SU-DHL-6 (cell line): ENCODE data around the gene NDC80.
"Not testable (repeated sequence)": the region's sequence is repeated elsewhere in the genome, so short reads cannot be mapped to it uniquely, and the experiment has no call there.

Experiments used
- H2AFZ ChIP-seq: fragments of 200-600 bp; sonication (generic); 2 replicates; pipeline ENCODE4 v1.6.1; 2014; ENCODE audit warnings: low read depth, mild to moderate bottlenecking, moderate library complexity, mixed read lengths, antibody characterized with exemption, low read length; ENCODE audit not compliant: severe bottlenecking
- H3F3A ChIP-seq: fragments of 200-600 bp; shearing (Covaris generic); 2 replicates; pipeline ENCODE4 v1.6.0; 2016; ENCODE audit warnings: antibody characterized with exemption, mild to moderate bottlenecking; ENCODE audit not compliant: insufficient read depth
- H3K27ac ChIP-seq: fragments of 200-600 bp; sonication (generic); 2 replicates; pipeline ENCODE4 v1.5.1; 2016; ENCODE audit warnings: low read depth, mild to moderate bottlenecking, low read length, moderate library complexity, mixed read lengths
- H3K27me3 ChIP-seq: fragments of 200-600 bp; sonication (generic), shearing (Covaris generic); 2 replicates; pipeline ENCODE4 v1.6.0; 2014; ENCODE audit warnings: mild to moderate bottlenecking, low read length
- H3K36me3 ChIP-seq: fragments of 200-600 bp; sonication (generic); 2 replicates; pipeline ENCODE4 v1.6.1; 2014; ENCODE audit warnings: mild to moderate bottlenecking, low read length, mixed read lengths
- H3K4me2 ChIP-seq: fragments of 300-600, 200-600 bp; shearing (Covaris generic), sonication (generic); 2 replicates; pipeline ENCODE4 v1.6.0; 2014; ENCODE audit warnings: low read length, low read depth, mild to moderate bottlenecking; ENCODE audit not compliant: poor library complexity, severe bottlenecking
- H3K4me3 ChIP-seq: fragments of 200-600 bp; sonication (generic); 2 replicates; pipeline ENCODE4 v1.5.1; 2014; ENCODE audit warnings: antibody characterized with exemption, low read length, mild to moderate bottlenecking, mixed read lengths; ENCODE audit not compliant: insufficient read depth, poor library complexity, severe bottlenecking
- H3K79me2 ChIP-seq: fragments of 200-600 bp; sonication (generic); 2 replicates; pipeline ENCODE4 v1.6.1; 2014; ENCODE audit warnings: mild to moderate bottlenecking, low read length, moderate library complexity; ENCODE audit not compliant: insufficient read depth
- H3K9ac ChIP-seq: fragments of 200-600 bp; sonication (generic); 2 replicates; pipeline ENCODE4 v1.7.0; 2014; ENCODE audit warnings: mild to moderate bottlenecking, low read length
- H3K9me2 ChIP-seq: fragments of 200-600 bp; sonication (generic); replicated peaks from 2 replicates; pipeline ENCODE4 v1.6.1; 2014; ENCODE audit warnings: low read length; ENCODE audit not compliant: insufficient read depth
- H3K9me3 ChIP-seq: fragments of 200-600 bp; sonication (generic); 2 replicates; pipeline ENCODE4 v1.6.1; 2014; ENCODE audit warnings: low read length, mixed read lengths; ENCODE audit not compliant: insufficient read depth
- H4K20me1 ChIP-seq: fragments of 200-600 bp; sonication (generic); 2 replicates; pipeline ENCODE4 v1.6.1; 2014; ENCODE audit warnings: low read depth, mild to moderate bottlenecking, antibody characterized with exemption, low read length, moderate library complexity, mixed read lengths
- EZH2phosphoT487 ChIP-seq: fragments of 200-600 bp; sonication (generic), shearing (Covaris generic); conservative IDR thresholded peaks from 2 replicates; pipeline ENCODE4 v1.6.1; 2018; ENCODE audit warnings: mild to moderate bottlenecking, antibody characterized with exemption, low read length, moderate library complexity, mixed read lengths
- TF ChIP-seq, protein P1 (sequence below): fragments of 200-600 bp; sonication (generic); IDR thresholded peaks from one replicate; pipeline ENCODE4 v1.5.1; 2017; ENCODE audit warnings: antibody characterized with exemption, mild to moderate bottlenecking, low read length, moderate library complexity; ENCODE audit not compliant: insufficient read depth, poor library complexity, severe bottlenecking

The NDC80 gene

DNA sequence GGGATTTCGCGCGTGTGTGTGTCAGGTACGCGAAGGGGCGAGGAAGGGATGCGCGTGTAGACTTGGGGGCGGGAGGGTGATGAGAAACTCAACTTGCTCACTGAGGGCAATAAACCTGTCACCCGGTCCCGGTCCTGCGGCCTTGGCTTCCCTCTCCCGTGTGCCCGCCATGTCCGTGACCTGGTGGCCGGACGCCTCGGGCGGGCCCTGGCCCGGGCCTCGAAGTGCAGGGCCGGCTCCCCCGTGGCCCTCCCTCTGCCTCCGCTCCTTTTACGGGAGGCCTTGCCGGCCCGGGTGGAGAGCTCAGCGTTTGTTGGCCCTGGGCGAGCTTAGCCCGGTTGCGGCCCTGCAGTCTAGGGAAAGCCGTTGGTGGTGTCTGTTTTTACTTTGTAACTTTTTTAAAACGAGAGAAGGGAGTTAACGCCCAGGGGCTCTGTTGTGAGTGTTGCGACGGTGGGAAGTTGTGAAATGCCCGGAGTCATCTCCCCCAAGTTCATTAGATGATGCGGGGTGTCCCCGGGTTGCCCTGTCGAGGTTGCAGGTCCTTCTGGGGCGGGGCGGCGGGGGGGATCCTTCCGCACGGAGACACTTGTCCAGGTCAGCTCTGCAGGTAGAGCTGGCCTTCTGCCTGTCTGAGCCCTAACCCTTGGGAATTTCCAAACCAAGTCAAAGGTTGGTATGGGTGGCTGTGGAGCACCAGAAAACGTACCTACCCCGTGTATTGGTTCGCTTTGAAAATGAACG lies 85.1 kb downstream of the NDC80 start:
- Histone ChIP-seq H3K27ac (peak overlapping the region; percentile 84), H3K79me2 (peaks cover 56% of the 10 kb centered on the region), H3K9ac (peak overlapping the region; percentile 95), H3K9me3 (no peaks in the 10 kb centered on the region), H3K4me2 (peak overlapping the region; percentile 90), H3K9me2 (no peaks in the 10 kb centered on the region), H2AFZ (peak overlapping the region; percentile 5), H4K20me1 (peaks cover 16% of the 10 kb centered on the region), H3K27me3 (no peaks in the 10 kb centered on the region), H3F3A (peaks cover 8% of the 10 kb centered on the region; the same call in 1 of the 2 replicates), H3K4me3 (peak overlapping the region; percentile 79), H3K36me3 (no peaks in the 10 kb centered on the region)
- TF ChIP-seq, protein P1, sequence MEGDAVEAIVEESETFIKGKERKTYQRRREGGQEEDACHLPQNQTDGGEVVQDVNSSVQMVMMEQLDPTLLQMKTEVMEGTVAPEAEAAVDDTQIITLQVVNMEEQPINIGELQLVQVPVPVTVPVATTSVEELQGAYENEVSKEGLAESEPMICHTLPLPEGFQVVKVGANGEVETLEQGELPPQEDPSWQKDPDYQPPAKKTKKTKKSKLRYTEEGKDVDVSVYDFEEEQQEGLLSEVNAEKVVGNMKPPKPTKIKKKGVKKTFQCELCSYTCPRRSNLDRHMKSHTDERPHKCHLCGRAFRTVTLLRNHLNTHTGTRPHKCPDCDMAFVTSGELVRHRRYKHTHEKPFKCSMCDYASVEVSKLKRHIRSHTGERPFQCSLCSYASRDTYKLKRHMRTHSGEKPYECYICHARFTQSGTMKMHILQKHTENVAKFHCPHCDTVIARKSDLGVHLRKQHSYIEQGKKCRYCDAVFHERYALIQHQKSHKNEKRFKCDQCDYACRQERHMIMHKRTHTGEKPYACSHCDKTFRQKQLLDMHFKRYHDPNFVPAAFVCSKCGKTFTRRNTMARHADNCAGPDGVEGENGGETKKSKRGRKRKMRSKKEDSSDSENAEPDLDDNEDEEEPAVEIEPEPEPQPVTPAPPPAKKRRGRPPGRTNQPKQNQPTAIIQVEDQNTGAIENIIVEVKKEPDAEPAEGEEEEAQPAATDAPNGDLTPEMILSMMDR, result no peak
- TF ChIP-seq EZH2phosphoT487, result no peak

DNA sequence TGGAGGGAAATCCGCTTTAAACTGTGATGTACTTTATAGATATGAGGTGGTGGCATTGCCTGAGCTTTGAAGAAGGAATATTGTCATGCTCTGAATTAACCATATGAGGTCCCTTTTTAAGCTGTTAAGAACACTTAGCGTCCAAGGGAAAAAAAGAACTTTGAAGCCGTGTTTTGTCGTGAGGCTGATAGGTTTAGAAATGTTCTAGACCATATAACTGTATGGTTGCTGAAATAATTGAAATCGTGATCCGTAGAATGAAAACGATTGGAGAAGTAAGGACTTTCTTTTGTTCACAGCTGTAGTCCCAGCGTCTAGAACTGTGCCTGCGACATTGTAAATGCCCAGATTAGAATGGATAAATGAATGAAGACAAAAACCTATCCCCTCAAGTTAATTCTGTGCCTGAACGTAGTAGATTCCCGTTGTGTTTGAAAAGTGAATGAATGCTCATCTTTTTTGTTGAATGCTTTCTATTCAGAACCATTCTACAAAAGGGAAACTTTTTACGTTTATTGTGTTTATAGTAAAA lies 85.7 kb downstream of the NDC80 start:
- Histone ChIP-seq H3K36me3 (no peaks in the 10 kb centered on the region), H3K9ac (peak overlapping the region; percentile 95), H3F3A (peaks cover 8% of the 10 kb centered on the region; the same call in 1 of the 2 replicates), H3K9me3 (no peaks in the 10 kb centered on the region), H2AFZ (no peak overlapping the region), H3K27ac (peak overlapping the region; percentile 84), H3K4me2 (peak overlapping the region; percentile 90), H3K4me3 (peak overlapping the region; percentile 79), H3K79me2 (peaks cover 60% of the 10 kb centered on the region), H3K27me3 (no peaks in the 10 kb centered on the region), H4K20me1 (peaks cover 16% of the 10 kb centered on the region), H3K9me2 (no peaks in the 10 kb centered on the region)
- no peak for TF ChIP-seq EZH2phosphoT487
- TF ChIP-seq, protein P1, result no peak

DNA sequence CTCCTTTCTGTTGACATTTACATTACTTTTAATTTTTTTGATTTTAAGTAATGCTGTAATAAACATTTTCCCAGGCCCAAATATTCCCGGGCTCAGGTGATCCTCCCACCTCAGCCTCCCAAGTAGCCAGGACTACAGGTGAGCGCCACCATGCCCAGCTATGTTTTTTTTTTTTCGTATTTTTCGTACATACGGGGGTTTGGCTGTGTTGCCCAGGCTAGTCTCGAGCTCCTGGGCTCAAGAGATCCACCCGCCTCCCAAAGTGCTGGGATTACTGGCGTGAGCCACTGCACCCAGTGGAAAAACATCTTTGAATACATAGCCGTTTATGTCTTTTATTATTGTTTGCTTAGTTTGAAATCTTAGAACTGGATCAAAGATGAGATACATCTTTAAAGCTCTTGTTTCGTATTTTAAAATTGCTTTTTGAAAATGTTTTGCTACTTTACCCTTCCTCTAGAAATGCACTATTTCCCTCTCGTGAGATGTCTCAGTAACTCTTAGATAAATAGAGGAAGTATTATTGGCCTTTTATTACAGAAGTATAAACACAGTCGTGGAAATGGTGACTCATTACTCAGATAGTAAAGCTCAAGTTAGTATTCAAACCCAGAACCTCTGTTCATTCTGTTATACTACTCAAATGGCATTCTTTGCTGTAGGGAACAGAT lies 86.6 kb downstream of the NDC80 start:
- Histone ChIP-seq H3K9me3 (no peaks in the 10 kb centered on the region), H3K27me3 (no peaks in the 10 kb centered on the region), H3K4me2 (peak overlapping the region; percentile 90), H2AFZ (no peak overlapping the region), H3K9ac (peak overlapping the region; percentile 95), H3K36me3 (no peaks in the 10 kb centered on the region), H4K20me1 (peaks cover 16% of the 10 kb centered on the region), H3F3A (peaks cover 12% of the 10 kb centered on the region; the same call in 1 of the 2 replicates), H3K9me2 (no peaks in the 10 kb centered on the region), H3K79me2 (peaks cover 68% of the 10 kb centered on the region), H3K27ac (peak overlapping the region; percentile 42), H3K4me3 (peak overlapping the region; percentile 79)
- no peak for TF ChIP-seq EZH2phosphoT487
- TF ChIP-seq, protein P1, result no peak

DNA sequence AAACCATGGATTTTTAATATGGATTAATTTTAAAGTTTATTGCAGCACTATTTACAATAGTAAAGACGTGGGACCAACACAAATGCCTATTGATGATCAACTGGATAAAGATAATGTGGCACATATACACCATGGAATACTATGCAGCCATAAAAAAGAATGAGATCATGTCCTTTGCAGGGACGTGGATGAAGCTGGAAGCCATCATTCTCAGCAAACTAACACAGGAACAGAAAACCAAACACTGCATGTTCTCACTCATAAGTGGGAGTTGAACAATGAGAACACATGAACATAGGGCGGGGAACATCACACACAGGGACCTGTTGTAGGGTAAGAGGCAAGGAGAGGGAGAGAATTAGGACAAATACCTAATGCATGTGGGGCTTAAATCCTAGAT lies 89.5 kb downstream of the NDC80 start:
- H3K4me3 ChIP-seq, H3K4me2 ChIP-seq, H3F3A ChIP-seq, H3K27ac ChIP-seq, H3K9ac ChIP-seq, H3K36me3 ChIP-seq, H2AFZ ChIP-seq, H3K9me3 ChIP-seq, H3K27me3 ChIP-seq, H3K9me2 ChIP-seq: not testable (repeated sequence)
- Histone ChIP-seq H4K20me1 (peaks cover 34% of the 10 kb centered on the region), H3K79me2 (peaks cover 98% of the 10 kb centered on the region)

DNA sequence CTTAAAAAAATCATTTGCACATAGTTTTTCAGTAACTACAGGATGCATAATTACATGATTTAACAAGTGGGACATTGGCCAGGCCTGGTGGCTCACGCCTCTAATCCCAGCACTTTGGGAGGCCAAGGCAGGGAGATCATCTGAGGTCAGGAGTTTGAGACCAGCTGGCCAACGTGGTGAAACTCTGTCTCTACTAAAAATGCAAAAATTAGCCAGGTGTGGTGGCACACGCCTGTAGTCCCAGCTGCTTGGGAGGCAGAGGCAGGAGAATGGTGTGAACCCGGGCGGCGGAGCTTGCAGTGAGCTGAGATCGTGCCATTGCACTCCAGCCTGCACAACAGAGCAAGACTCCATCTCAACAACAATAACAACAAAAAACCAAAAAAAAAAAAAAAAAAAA lies 90.9 kb downstream of the NDC80 start:
- Histone ChIP-seq H3K4me2 (peak overlapping the region; percentile 37), H3K27ac (peak overlapping the region; percentile 32; the same call in 1 of the 2 replicates), H3K79me2 (peaks cover 98% of the 10 kb centered on the region), H3K36me3 (peaks cover 15% of the 10 kb centered on the region), H4K20me1 (peaks cover 44% of the 10 kb centered on the region)
- not testable (repeated sequence) for H3F3A ChIP-seq, H2AFZ ChIP-seq, H3K27me3 ChIP-seq, H3K9me2 ChIP-seq, H3K4me3 ChIP-seq, H3K9me3 ChIP-seq, H3K9ac ChIP-seq
